Uterus (tissue), 4 donors: Measurements from ENCODE around the gene GNB2. TPM values are rescaled to one million over a fixed set of nuclear protein-coding genes. Genes with fewer than 3 reads are reported as not detected.

Experiments
- DNase-seq, 2 donors: peaks; one replicate each; pipeline ENCODE4 v3.0.0-alpha.2; 2019 to 2020
- H3K27ac ChIP-seq, 2 donors: fragments of 200-600 bp; sonication (generic); 1 replicate in 1 of 2; 2 replicates in 1 of 2; pipeline ENCODE4 v1.5.1; 2016 to 2018
- H3K27me3 ChIP-seq, 2 donors: fragments of 200-600 bp; sonication (generic); one replicate each; pipeline ENCODE4 v1.5.1; 2018 to 2019; ENCODE audit warnings: control low read depth in 1 of 2
- H3K36me3 ChIP-seq, 2 donors: fragments of 200-600 bp; sonication (generic); one replicate each; pipeline ENCODE4 v1.5.1; 2019; ENCODE audit warnings: control low read depth in 1 of 2
- H3K4me1 ChIP-seq, 2 donors: fragments of 200-600 bp; sonication (generic); one replicate each; pipeline ENCODE4 v1.5.1; 2018 to 2019; ENCODE audit warnings: control low read depth in 1 of 2
- H3K4me3 ChIP-seq, 2 donors: fragments of 200-600 bp; sonication (generic); 1 replicate in 1 of 2; 2 replicates in 1 of 2; pipeline ENCODE4 v1.5.1; 2018 to 2019; ENCODE audit warnings: mild to moderate bottlenecking in 1 of 2
- H3K9me3 ChIP-seq, 2 donors: fragments of 200-600 bp; sonication (generic); one replicate each; pipeline ENCODE4 v1.5.1; 2019; ENCODE audit warnings: control low read depth in 1 of 2
- CTCF ChIP-seq, 4 experiments: fragments of 200-600 bp in 2 of 4; fragments of 450-650 bp in 2 of 4; sonication (generic) in 2 of 4; IDR thresholded peaks; one replicate each; pipeline ENCODE4 v1.5.1; 2016 to 2019; ENCODE audit warnings: antibody characterized with exemption in 4 of 4, mild to moderate bottlenecking in 2 of 4, moderate library complexity in 1 of 4
- POLR2A ChIP-seq, 2 donors: fragments of 450-650 bp; IDR thresholded peaks; one replicate each; pipeline ENCODE4 v1.6.1; 2016; ENCODE audit warnings: antibody characterized with exemption in 2 of 2, mild to moderate bottlenecking in 1 of 2, moderate library complexity in 1 of 2
- intact Hi-C: fragments of 100-400 bp; cut with DNase I; formaldehyde crosslinking; loops from one replicate; pipeline ENCODE4 v1.15.1; 2023; ENCODE audit warnings: low total_unique reads
- total RNA-seq, 4 donors: library from RNA; depleted of rRNA in 3 of 4; stranded (reverse); fragments of >200 nt in 3 of 4; gene quantifications; one replicate each; pipeline versions ENCODE4 v1.1.0 to v1.2.4, GENCODE V29; 2014 to 2023
- donor health status: DM: yes; HTN: yes; CAD: no.

Gene GNB2
- total RNA-seq, 4 donors from 2014 or later: 72.0 to 245 (median 94.3) TPM

GRCh38 chr7:100674411-100675104 is 1.0 kb downstream of the GNB2 start:
- Histone ChIP-seq H3K4me3 (peak overlapping the region; percentile 76 to 94), H3K9me3 (no peaks in the 10 kb centered on the region), H3K27ac (peak overlapping the region; percentile 85 to 92), H3K27me3 (no peaks in the 10 kb centered on the region), H3K36me3 (no peaks in the 10 kb centered on the region), H3K4me1 (no peaks in the 10 kb centered on the region)
- no peak for TF ChIP-seq CTCF (IDR thresholded peaks at IDR 0.05)
- TF ChIP-seq POLR2A (IDR thresholded peaks at IDR 0.05): peak in 1 of 2 donors; percentile 6
- intact Hi-C loops: loop anchor here (10.0 kb wide), 1 partner anchor 90 kb away; the partner anchor contains the start of genes FBXO24 and LRCH4
- peak in 1 of 2 donors; percentile 40 for DNase-seq

- H3K9me3 ChIP-seq: no peaks in the 10 kb centered on the region
- DNase-seq: no peak
- TF ChIP-seq POLR2A (IDR thresholded peaks at IDR 0.05) (no peak), CTCF (IDR thresholded peaks at IDR 0.05) (no peak)
- peak overlapping the region; percentile 85 to 92 for H3K27ac ChIP-seq
- H3K4me1 ChIP-seq: no peaks in the 10 kb centered on the region
- intact Hi-C loops: loop anchor here (10.0 kb wide), 1 partner anchor 90 kb away; the partner anchor contains the start of genes FBXO24 and LRCH4
- no peaks in the 10 kb centered on the region for H3K27me3 ChIP-seq
- no peaks in the 10 kb centered on the region for H3K36me3 ChIP-seq
- H3K4me3 ChIP-seq: peak overlapping the region; percentile 76 to 94
Observed at GRCh38 chr7:100675105-100675451, 1.5 kb downstream of the GNB2 start.

- peak; percentile 80 to 83 for DNase-seq
- H3K4me3 ChIP-seq: peak overlapping the region; percentile 76 to 94
- H3K27ac ChIP-seq: peak overlapping the region; percentile 85 to 92
- H3K4me1 ChIP-seq: no peaks in the 10 kb centered on the region
- TF ChIP-seq POLR2A (IDR thresholded peaks at IDR 0.05) (peak in 1 of 2 donors; percentile 47), CTCF (IDR thresholded peaks at IDR 0.05) (no peak)
- no peaks in the 10 kb centered on the region for H3K27me3 ChIP-seq
- H3K9me3 ChIP-seq: no peaks in the 10 kb centered on the region
- no peaks in the 10 kb centered on the region for H3K36me3 ChIP-seq
- intact Hi-C loops: loop anchor here (10.0 kb wide), 1 partner anchor 91 kb away; the partner anchor contains the start of genes FBXO24 and LRCH4
Observed at GRCh38 chr7:100675581-100676350, 2.2 kb downstream of the GNB2 start.

- TF ChIP-seq CTCF (IDR thresholded peaks at IDR 0.05) (no peak), POLR2A (IDR thresholded peaks at IDR 0.05) (no peak)
- Histone ChIP-seq H3K27ac (peak overlapping the region; percentile 85 to 92), H3K4me3 (peak overlapping the region; percentile 76 to 94), H3K4me1 (no peaks in the 10 kb centered on the region), H3K27me3 (no peaks in the 10 kb centered on the region), H3K36me3 (no peaks in the 10 kb centered on the region), H3K9me3 (no peaks in the 10 kb centered on the region)
- DNase-seq: peak in 1 of 2 donors; percentile 37
- intact Hi-C loops: loop anchor here (10.0 kb wide), 1 partner anchor 92 kb away; the partner anchor contains the start of genes FBXO24 and LRCH4
Observed at GRCh38 chr7:100676501-100677306, 3.2 kb downstream of the GNB2 start.
